SK-N-SH (cell line): ENCODE measurements around the gene F2RL1. TPM values are rescaled to one million over a fixed set of nuclear protein-coding genes. Genes with fewer than 3 reads are reported as not detected.
"Not testable (repeated sequence)": the region's sequence is repeated elsewhere in the genome, so short reads cannot be mapped to it uniquely, and the experiment has no call there.

ENCODE experiments used
- CTCF ChIA-PET: fragments of 300-600, 350-600 bp; formaldehyde crosslinking; extraction: SDS; loops from one replicate; lab custom pipeline; 2021; lab: Yijun Ruan, JAX
- POLR2A ChIA-PET: fragments of 350-600 bp; sonication (Branson Sonifier 250); formaldehyde crosslinking; extraction: SDS; loops from one replicate; lab custom pipeline; 2020; ENCODE audit warnings: antibody characterized with exemption, inconsistent platforms; lab: Yijun Ruan, JAX
- DNase-seq: peaks from one replicate; pipeline ENCODE4 v3.0.0; 2012
- H2AFZ ChIP-seq: fragments of 200-600 bp; sonication (generic); 2 replicates; pipeline ENCODE4 v1.8.1; 2016; ENCODE audit warnings: antibody characterized with exemption, mild to moderate bottlenecking, low read depth
- H3F3A ChIP-seq: fragments of 200-600 bp; sonication (generic); replicated peaks from 2 replicates; pipeline ENCODE3; 2016; ENCODE audit warnings: antibody characterized with exemption, mild to moderate bottlenecking; ENCODE audit not compliant: insufficient read depth
- H3K27ac ChIP-seq, 2 experiments: fragments of 200-500 bp in 1 of 2; fragments of 200-600 bp in 1 of 2; sonication (Bioruptor generic) in 1 of 2; sonication (generic), shearing (Covaris generic) in 1 of 2; 2 replicates each; pipeline versions ENCODE4 v1.5.1 to v1.6.1; 2014 to 2016; ENCODE audit warnings: low read depth in 2 of 2, inconsistent platforms in 1 of 2, low read length in 1 of 2, mild to moderate bottlenecking in 1 of 2, mixed read lengths in 1 of 2
- H3K27me3 ChIP-seq: fragments of 200-600 bp; sonication (generic), shearing (Covaris generic); 2 replicates; pipeline ENCODE4 v1.6.1; 2016; ENCODE audit warnings: mixed run types; ENCODE audit not compliant: insufficient read depth
- H3K36me3 ChIP-seq, 2 experiments: fragments of 200-500 bp in 1 of 2; fragments of 200-600 bp in 1 of 2; sonication (Bioruptor generic) in 1 of 2; sonication (generic) in 1 of 2; replicated peaks in 1 of 2; 2 replicates each; pipeline versions ENCODE3 to v1.5.1; 2014 to 2016; ENCODE audit warnings: low read length in 1 of 2, mild to moderate bottlenecking in 1 of 2; ENCODE audit not compliant: insufficient read depth in 2 of 2, control insufficient read depth in 1 of 2
- H3K4me1 ChIP-seq, 2 experiments: fragments of 200-500 bp in 1 of 2; fragments of 200-600 bp in 1 of 2; sonication (Bioruptor generic) in 1 of 2; sonication (generic), shearing (Covaris generic) in 1 of 2; 2 replicates each; pipeline versions ENCODE4 v1.5.1 to v1.6.1; 2014 to 2016; ENCODE audit warnings: low read depth in 1 of 2, low read length in 1 of 2, mixed run types in 1 of 2; ENCODE audit not compliant: insufficient read depth in 2 of 2, control insufficient read depth in 1 of 2
- H3K4me2 ChIP-seq: fragments of 200-600 bp; sonication (generic), shearing (Covaris generic); 2 replicates; pipeline ENCODE4 v1.6.1; 2017; ENCODE audit warnings: mixed run types
- H3K4me3 ChIP-seq, 2 experiments: fragments of 200-500 bp in 1 of 2; fragments of 200-600 bp in 1 of 2; sonication (Bioruptor generic) in 1 of 2; sonication (generic), shearing (Covaris generic) in 1 of 2; 2 replicates each; pipeline versions ENCODE4 v1.5.1 to v1.8.1; 2014 to 2016; ENCODE audit warnings: low read depth in 2 of 2, inconsistent platforms in 1 of 2, low read length in 1 of 2, mild to moderate bottlenecking in 1 of 2, mixed read lengths in 1 of 2, moderate library complexity in 1 of 2
- H3K79me2 ChIP-seq: fragments of 200-600 bp; sonication (generic); 2 replicates; pipeline ENCODE4 v1.8.1; 2017; ENCODE audit warnings: mild to moderate bottlenecking; ENCODE audit not compliant: insufficient read depth
- H3K9ac ChIP-seq: fragments of 200-600 bp; sonication (generic); 2 replicates; pipeline ENCODE4 v1.6.1; 2017; ENCODE audit warnings: mixed run types
- H3K9me2 ChIP-seq: fragments of 200-600 bp; sonication (generic); 2 replicates; pipeline ENCODE4 v1.6.1; 2017; ENCODE audit warnings: mixed run types
- H3K9me3 ChIP-seq: fragments of 200-600 bp; sonication (generic); 2 replicates; pipeline ENCODE4 v1.6.1; 2017; ENCODE audit warnings: mixed run types, mild to moderate bottlenecking, moderate library complexity
- H4K20me1 ChIP-seq: fragments of 200-600 bp; sonication (generic); 2 replicates; pipeline ENCODE4 v1.6.1; 2017; ENCODE audit warnings: mild to moderate bottlenecking, mixed run types; ENCODE audit not compliant: insufficient read depth
- CHD2 ChIP-seq: fragments of 150-350 bp; IDR thresholded peaks from 2 replicates; pipeline ENCODE4 v1.6.1; 2018; ENCODE audit warnings: low read length; ENCODE audit not compliant: partially characterized antibody
- EP300 ChIP-seq, 2 experiments: IDR thresholded peaks; 2 replicates each; pipeline versions ENCODE4 v1.4.0 to v1.6.1; 2012; ENCODE audit warnings: borderline replicate concordance in 1 of 2, low read depth in 1 of 2, low read length in 1 of 2
- IRF3 ChIP-seq: fragments of 150-350 bp; IDR thresholded peaks from 2 replicates; pipeline ENCODE4 v1.6.1; 2016; ENCODE audit warnings: mild to moderate bottlenecking, low read depth, low read length
- NRF1 ChIP-seq: IDR thresholded peaks from 2 replicates; pipeline ENCODE4 v1.6.1; 2012; ENCODE audit warnings: low read depth, mild to moderate bottlenecking, low read length
- POLR2AphosphoS5 ChIP-seq: IDR thresholded peaks from 2 replicates; pipeline ENCODE4 v1.6.1; 2012; ENCODE audit warnings: low read depth, low read length
- RXRA ChIP-seq: IDR thresholded peaks from 2 replicates; pipeline ENCODE4 v1.4.0; 2012; ENCODE audit warnings: low read depth, mild to moderate bottlenecking, borderline replicate concordance
- USF1 ChIP-seq: IDR thresholded peaks from 2 replicates; pipeline ENCODE4 v1.4.0; 2012; ENCODE audit warnings: low read depth, borderline replicate concordance
- USF2 ChIP-seq: fragments of 150-350 bp; IDR thresholded peaks from 2 replicates; pipeline ENCODE4 v1.6.1; 2017; ENCODE audit warnings: antibody characterized with exemption, low read length, low read depth, borderline replicate concordance
- YY1 ChIP-seq: IDR thresholded peaks from 2 replicates; pipeline ENCODE4 v1.4.0; 2012; ENCODE audit warnings: low read depth, mild to moderate bottlenecking
- WGBS: methylation state at CpG from one replicate; pipeline ENCODE4 v1.1.6; 2017; ENCODE audit warnings: low lambda C conversion rate; 5-methylcytosine and 5-hydroxymethylcytosine counted together
- polyA plus RNA-seq, 3 experiments: library from polyadenylated mRNA; depleted of rRNA; stranded (reverse); fragments of >200 nt; gene quantifications; 2 replicates each; pipeline ENCODE4 v1.2.3, GENCODE V29; 2012
- TF ChIP-seq, protein P1 (sequence below): IDR thresholded peaks from 2 replicates; pipeline ENCODE4 v1.6.1; 2012; ENCODE audit warnings: mild to moderate bottlenecking, low read depth, low read length, moderate library complexity
- TF ChIP-seq, protein P2 (sequence below): IDR thresholded peaks from 2 replicates; pipeline ENCODE4 v1.4.0; 2012; ENCODE audit warnings: low read depth

Gene F2RL1
- polyA plus RNA-seq, 1 of the 3 experiments (the other 2 are of a cell fraction) = 31.3 TPM

GRCh38 chr5:76851728-76852369 lies 33.0 kb downstream of the F2RL1 start:
- Histone ChIP-seq H3K9me2 (no peaks in the 10 kb centered on the region), H3K36me3 (no peaks in the 10 kb centered on the region), H3K9ac (no peak overlapping the region), H3K4me1 (no peaks in the 10 kb centered on the region), H2AFZ (no peak overlapping the region), H4K20me1 (no peaks in the 10 kb centered on the region), H3K79me2 (no peaks in the 10 kb centered on the region), H3K4me2 (no peak overlapping the region), H3K4me3 (no peak overlapping the region), H3F3A (no peaks in the 10 kb centered on the region), H3K27ac (no peak overlapping the region), H3K9me3 (no peaks in the 10 kb centered on the region), H3K27me3 (no peaks in the 10 kb centered on the region)
- DNase-seq = no peak
- POLR2A ChIA-PET = no interaction called here
- 79% methylated on average over 7 of the region's 7 CpGs for WGBS
- CTCF ChIA-PET = interaction anchor here (0.6 to 1.2 kb wide), 2 partner anchors 15 to 16 kb away, joined by 3 to 4 read pairs; no protein-coding TSS in a partner anchor
- TF ChIP-seq CHD2 = no peak

GRCh38 chr5:76852772-76853171 lies 33.9 kb downstream of the F2RL1 start:
- no peaks in the 10 kb centered on the region for H3K79me2 ChIP-seq
- TF ChIP-seq IRF3 (no peak), USF1 (no peak), EP300 (IDR thresholded peaks at IDR 0.05; ENCODE audit: borderline replicate concordance in 1 of 2, low read depth in 1 of 2, low read length in 1 of 2) (no peak), RXRA (no peak), YY1 (no peak), NRF1 (no peak), USF2 (no peak), POLR2AphosphoS5 (no peak)
- TF ChIP-seq, protein P1, sequence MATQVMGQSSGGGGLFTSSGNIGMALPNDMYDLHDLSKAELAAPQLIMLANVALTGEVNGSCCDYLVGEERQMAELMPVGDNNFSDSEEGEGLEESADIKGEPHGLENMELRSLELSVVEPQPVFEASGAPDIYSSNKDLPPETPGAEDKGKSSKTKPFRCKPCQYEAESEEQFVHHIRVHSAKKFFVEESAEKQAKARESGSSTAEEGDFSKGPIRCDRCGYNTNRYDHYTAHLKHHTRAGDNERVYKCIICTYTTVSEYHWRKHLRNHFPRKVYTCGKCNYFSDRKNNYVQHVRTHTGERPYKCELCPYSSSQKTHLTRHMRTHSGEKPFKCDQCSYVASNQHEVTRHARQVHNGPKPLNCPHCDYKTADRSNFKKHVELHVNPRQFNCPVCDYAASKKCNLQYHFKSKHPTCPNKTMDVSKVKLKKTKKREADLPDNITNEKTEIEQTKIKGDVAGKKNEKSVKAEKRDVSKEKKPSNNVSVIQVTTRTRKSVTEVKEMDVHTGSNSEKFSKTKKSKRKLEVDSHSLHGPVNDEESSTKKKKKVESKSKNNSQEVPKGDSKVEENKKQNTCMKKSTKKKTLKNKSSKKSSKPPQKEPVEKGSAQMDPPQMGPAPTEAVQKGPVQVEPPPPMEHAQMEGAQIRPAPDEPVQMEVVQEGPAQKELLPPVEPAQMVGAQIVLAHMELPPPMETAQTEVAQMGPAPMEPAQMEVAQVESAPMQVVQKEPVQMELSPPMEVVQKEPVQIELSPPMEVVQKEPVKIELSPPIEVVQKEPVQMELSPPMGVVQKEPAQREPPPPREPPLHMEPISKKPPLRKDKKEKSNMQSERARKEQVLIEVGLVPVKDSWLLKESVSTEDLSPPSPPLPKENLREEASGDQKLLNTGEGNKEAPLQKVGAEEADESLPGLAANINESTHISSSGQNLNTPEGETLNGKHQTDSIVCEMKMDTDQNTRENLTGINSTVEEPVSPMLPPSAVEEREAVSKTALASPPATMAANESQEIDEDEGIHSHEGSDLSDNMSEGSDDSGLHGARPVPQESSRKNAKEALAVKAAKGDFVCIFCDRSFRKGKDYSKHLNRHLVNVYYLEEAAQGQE = no peak
- TF ChIP-seq, protein P2, sequence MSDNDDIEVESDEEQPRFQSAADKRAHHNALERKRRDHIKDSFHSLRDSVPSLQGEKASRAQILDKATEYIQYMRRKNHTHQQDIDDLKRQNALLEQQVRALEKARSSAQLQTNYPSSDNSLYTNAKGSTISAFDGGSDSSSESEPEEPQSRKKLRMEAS = no peak
- no peak overlapping the region for H2AFZ ChIP-seq
- WGBS = 65% methylated on average over 2 of the region's 2 CpGs
- H3K4me1 ChIP-seq = no peaks in the 10 kb centered on the region
- no peak overlapping the region for H3K27ac ChIP-seq
- no peak for DNase-seq
- H3F3A ChIP-seq = no peaks in the 10 kb centered on the region
- no peaks in the 10 kb centered on the region for H4K20me1 ChIP-seq
- POLR2A ChIA-PET = no interaction called here
- no peaks in the 10 kb centered on the region for H3K9me2 ChIP-seq
- CTCF ChIA-PET = interaction anchor here (1.2 kb wide), 1 partner anchor 15 kb away, joined by 4 read pairs; no protein-coding TSS in a partner anchor
- no peak overlapping the region for H3K9ac ChIP-seq
- H3K27me3 ChIP-seq = no peaks in the 10 kb centered on the region
- H3K4me3 ChIP-seq = no peak overlapping the region
- no peaks in the 10 kb centered on the region for H3K36me3 ChIP-seq
- no peaks in the 10 kb centered on the region for H3K9me3 ChIP-seq
- no peak overlapping the region for H3K4me2 ChIP-seq

GRCh38 chr5:76853741-76854140 lies 34.9 kb downstream of the F2RL1 start:
- POLR2A ChIA-PET = not testable (repeated sequence)

More at GRCh38 chr5:76853741-76854140, 34.9 kb downstream of the F2RL1 start:
- WGBS = 82% methylated on average over 3 of the region's 3 CpGs
- H3K36me3 ChIP-seq, CTCF ChIA-PET, H3K9me3 ChIP-seq, H4K20me1 ChIP-seq, H3F3A ChIP-seq, H3K27ac ChIP-seq, H3K9me2 ChIP-seq, H3K9ac ChIP-seq, H3K4me1 ChIP-seq, H3K4me3 ChIP-seq, H3K4me2 ChIP-seq, DNase-seq, H3K27me3 ChIP-seq, H2AFZ ChIP-seq, H3K79me2 ChIP-seq: not testable (repeated sequence)
